Nephron (organoid): ENCODE measurements around the gene RAP1GAP2.
"Not testable (repeated sequence)": the region's sequence is repeated elsewhere in the genome, so short reads cannot be mapped to it uniquely, and the experiment has no call there.

Experiments
- H3K27ac Mint-ChIP-seq, 3 experiments: 2 replicates each; pipeline ENCODE4 v1.8.0; 2020; ENCODE audit warnings: mixed read lengths in 3 of 3, mild to moderate bottlenecking in 2 of 3, moderate library complexity in 1 of 3
- H3K27me3 Mint-ChIP-seq: 2 replicates; pipeline ENCODE4 v1.8.0; 2021; ENCODE audit warnings: low read depth, mild to moderate bottlenecking, moderate library complexity, mixed read lengths
- H3K36me3 Mint-ChIP-seq: 2 replicates; pipeline ENCODE4 v1.8.0; 2020; ENCODE audit warnings: low read depth, mixed read lengths
- H3K4me1 Mint-ChIP-seq: 2 replicates; pipeline ENCODE4 v1.8.0; 2020; ENCODE audit warnings: mixed read lengths
- H3K4me3 Mint-ChIP-seq, 3 experiments: 2 replicates each; pipeline ENCODE4 v1.8.0; 2020; ENCODE audit warnings: mild to moderate bottlenecking in 3 of 3, mixed read lengths in 3 of 3, moderate library complexity in 2 of 3
- H3K9me3 Mint-ChIP-seq: 2 replicates; pipeline ENCODE4 v1.8.0; 2020; ENCODE audit warnings: mixed read lengths
- CTCF ChIP-seq, 3 experiments: fragments of 200-600 bp; sonication (generic); IDR thresholded peaks; one replicate each; pipeline ENCODE4 v1.5.0; 2021; ENCODE audit warnings: antibody characterized with exemption in 3 of 3; ENCODE audit not compliant: unreplicated experiment in 3 of 3

Gene RAP1GAP2

GRCh38 chr17:2816688-2817087 lies 20.4 kb downstream of the RAP1GAP2 start:
- Mint-ChIP-seq H3K27me3 (peaks cover 8% of the 10 kb centered on the region), H3K36me3 (no peaks in the 10 kb centered on the region), H3K4me1 (no peaks in the 10 kb centered on the region), H3K4me3 (no peak overlapping the region), H3K9me3 (no peaks in the 10 kb centered on the region), H3K27ac (no peak overlapping the region)
- no peak for TF ChIP-seq CTCF (IDR thresholded peaks at IDR 0.05; ENCODE audit: unreplicated experiment in 3 of 3)

- not testable (repeated sequence) for H3K9me3 Mint-ChIP-seq, H3K36me3 Mint-ChIP-seq, H3K27me3 Mint-ChIP-seq, H3K4me3 Mint-ChIP-seq, H3K4me1 Mint-ChIP-seq, H3K27ac Mint-ChIP-seq
Observed at GRCh38 chr17:2819294-2819693, 23.1 kb downstream of the RAP1GAP2 start.

GRCh38 chr17:2819921-2820501 lies 23.8 kb downstream of the RAP1GAP2 start:
- Mint-ChIP-seq H3K4me1 (no peaks in the 10 kb centered on the region), H3K27ac (no peak overlapping the region), H3K4me3 (no peak overlapping the region), H3K36me3 (no peaks in the 10 kb centered on the region), H3K27me3 (peaks cover 4% of the 10 kb centered on the region), H3K9me3 (no peaks in the 10 kb centered on the region)
- TF ChIP-seq CTCF (IDR thresholded peaks at IDR 0.05; ENCODE audit: unreplicated experiment in 3 of 3): no peak

GRCh38 chr17:2821868-2822267 lies 25.6 kb downstream of the RAP1GAP2 start:
- H3K4me3 Mint-ChIP-seq: no peak overlapping the region
- no peaks in the 10 kb centered on the region for H3K9me3 Mint-ChIP-seq
- no peak for TF ChIP-seq CTCF (IDR thresholded peaks at IDR 0.05; ENCODE audit: unreplicated experiment in 3 of 3)
- peaks cover 6% of the 10 kb centered on the region for H3K27me3 Mint-ChIP-seq
- no peaks in the 10 kb centered on the region for H3K36me3 Mint-ChIP-seq
- H3K27ac Mint-ChIP-seq: no peak overlapping the region
- H3K4me1 Mint-ChIP-seq: no peaks in the 10 kb centered on the region

GRCh38 chr17:2822358-2822757 lies 26.1 kb downstream of the RAP1GAP2 start:
- Mint-ChIP-seq H3K4me1 (no peaks in the 10 kb centered on the region), H3K9me3 (no peaks in the 10 kb centered on the region), H3K36me3 (no peaks in the 10 kb centered on the region), H3K4me3 (no peak overlapping the region), H3K27ac (no peak overlapping the region), H3K27me3 (peaks cover 10% of the 10 kb centered on the region)
- TF ChIP-seq CTCF (IDR thresholded peaks at IDR 0.05; ENCODE audit: unreplicated experiment in 3 of 3): no peak

GRCh38 chr17:2825253-2825970 lies 29.2 kb downstream of the RAP1GAP2 start:
- Mint-ChIP-seq H3K27me3 (peaks cover 17% of the 10 kb centered on the region), H3K9me3 (no peaks in the 10 kb centered on the region), H3K4me3 (no peak overlapping the region), H3K27ac (no peak overlapping the region), H3K36me3 (no peaks in the 10 kb centered on the region), H3K4me1 (no peaks in the 10 kb centered on the region)
- no peak for TF ChIP-seq CTCF (IDR thresholded peaks at IDR 0.05; ENCODE audit: unreplicated experiment in 3 of 3)
